HCT116 (cell line): Measurements from ENCODE around the gene ZACN. TPM values are rescaled to one million over a fixed set of nuclear protein-coding genes. Genes with fewer than 3 reads are reported as not detected.

Source experiments
- ATAC-seq: fragments of 200-7000 bp; cut with Tn5 transposase; 2 replicates; pipeline ENCODE4 v1.9.1; 2020; ENCODE audit warnings: mild to moderate bottlenecking, moderate library complexity
- BruUV-seq: library from RNA; stranded (reverse); fragments of 400-500 nt; replicated peaks from 2 replicates; lab custom pipeline; 2021; lab: Mats Ljungman, UMichigan
- CTCF ChIA-PET: fragments of 300-600 bp; sonication (Branson Sonifier 250); formaldehyde crosslinking; loops from one replicate; lab custom pipeline; 2021; ENCODE audit warnings: antibody characterized with exemption; lab: Charles Lee
- POLR2A ChIA-PET: fragments of 300-600, 350-600 bp; sonication (Branson Sonifier 250); formaldehyde crosslinking; loops from one replicate; lab custom pipeline; 2021; ENCODE audit warnings: antibody characterized with exemption; lab: Charles Lee
- RAD21 ChIA-PET, 2 experiments: fragments of 300-600 bp; sonication (Branson Sonifier 250); formaldehyde crosslinking; loops; one replicate each; lab custom pipeline; 2023; ENCODE audit warnings: low total read pairs in 2 of 2; ENCODE audit not compliant: uncharacterized antibody in 2 of 2, unreplicated experiment in 2 of 2, low non-redundant PET in 1 of 2; lab: Charles Lee
- DNase-seq: peaks from one replicate; pipeline ENCODE4 v3.0.0-alpha.2; 2010; ENCODE audit warnings: low read depth, low spot score
- H2AFZ ChIP-seq: fragments of 200-600 bp; shearing (Covaris generic), sonication (generic); 2 replicates; pipeline ENCODE4 v1.6.1; 2017; ENCODE audit warnings: low read depth, mixed run types, mixed read lengths, antibody characterized with exemption, low read length; ENCODE audit not compliant: poor library complexity, severe bottlenecking
- H3K27ac ChIP-seq: 2 replicates; pipeline ENCODE4 v1.5.1; 2012; ENCODE audit warnings: low read depth, low read length
- H3K27me3 ChIP-seq: fragments of 200-600 bp; sonication (generic); 2 replicates; pipeline ENCODE4 v1.6.1; 2016; ENCODE audit warnings: mixed run types, low read length, mixed read lengths; ENCODE audit not compliant: insufficient read depth
- H3K36me3 ChIP-seq, 2 experiments: fragments of 200-500 bp in 1 of 2; fragments of 200-600 bp in 1 of 2; sonication (Bioruptor generic) in 1 of 2; sonication (generic) in 1 of 2; 2 replicates each; pipeline versions ENCODE4 v1.5.1 to v1.6.1; 2014 to 2016; ENCODE audit warnings: low read length in 2 of 2, inconsistent platforms in 1 of 2, mixed read lengths in 1 of 2, mixed run types in 1 of 2; ENCODE audit not compliant: insufficient read depth in 2 of 2, control insufficient read depth in 1 of 2
- H3K4me1 ChIP-seq, 2 experiments: fragments of 200-600 bp in 1 of 2; sonication (generic) in 1 of 2; 2 replicates each; pipeline versions ENCODE4 v1.5.1 to v1.6.1; 2012 to 2017; ENCODE audit warnings: low read length in 2 of 2, inconsistent platforms in 1 of 2, mild to moderate bottlenecking in 1 of 2, mixed read lengths in 1 of 2, mixed run types in 1 of 2, moderate library complexity in 1 of 2; ENCODE audit not compliant: insufficient read depth in 2 of 2, control insufficient read depth in 1 of 2
- H3K4me2 ChIP-seq: fragments of 200-600 bp; sonication (generic); 2 replicates; pipeline ENCODE4 v1.6.1; 2017; ENCODE audit warnings: mixed run types, low read length, mixed read lengths
- H3K4me3 ChIP-seq, 2 experiments: fragments of 200-600 bp in 1 of 2; sonication (generic) in 1 of 2; replicated peaks in 1 of 2; 2 replicates each; pipeline ENCODE4 v1.5.1; 2011 to 2016; ENCODE audit warnings: low read length in 2 of 2, control low read depth in 1 of 2, low read depth in 1 of 2, mild to moderate bottlenecking in 1 of 2, mixed read lengths in 1 of 2, mixed run types in 1 of 2
- H3K79me2 ChIP-seq: fragments of 200-600 bp; sonication (generic); 2 replicates; pipeline ENCODE4 v1.6.1; 2017; ENCODE audit warnings: mild to moderate bottlenecking, mixed run types, low read length, moderate library complexity, mixed read lengths; ENCODE audit not compliant: insufficient read depth
- H3K9ac ChIP-seq: fragments of 200-600 bp; sonication (generic); 2 replicates; pipeline ENCODE4 v1.6.1; 2016; ENCODE audit warnings: low read length, mixed read lengths
- H3K9me2 ChIP-seq: fragments of 200-600 bp; sonication (generic), shearing (Covaris generic); 2 replicates; pipeline ENCODE4 v1.6.1; 2017; ENCODE audit warnings: mixed run types, mild to moderate bottlenecking, moderate library complexity; ENCODE audit not compliant: insufficient read depth
- H3K9me3 ChIP-seq, 2 experiments: fragments of 200-500 bp in 1 of 2; fragments of 200-600 bp in 1 of 2; sonication (Bioruptor generic) in 1 of 2; sonication (generic) in 1 of 2; 2 replicates each; pipeline ENCODE4 v1.6.1; 2014 to 2017; ENCODE audit warnings: low read length in 2 of 2, mixed read lengths in 2 of 2, inconsistent platforms in 1 of 2, low read depth in 1 of 2, mild to moderate bottlenecking in 1 of 2, mixed run types in 1 of 2, moderate library complexity in 1 of 2; ENCODE audit not compliant: control insufficient read depth in 1 of 2, insufficient read depth in 1 of 2
- H4K20me1 ChIP-seq: fragments of 200-600 bp; sonication (generic), shearing (Covaris generic); 2 replicates; pipeline ENCODE4 v1.6.1; 2017; ENCODE audit warnings: mixed run types, mild to moderate bottlenecking, moderate library complexity; ENCODE audit not compliant: insufficient read depth
- CBX3 ChIP-seq: IDR thresholded peaks from 2 replicates; pipeline ENCODE4 v1.6.1; 2012; ENCODE audit warnings: low read depth
- EGR1 ChIP-seq: IDR thresholded peaks from 2 replicates; pipeline ENCODE4 v1.6.1; 2012; ENCODE audit warnings: low read depth
- EZH2phosphoT487 ChIP-seq: fragments of 200-600 bp; IDR thresholded peaks from 2 replicates; pipeline ENCODE4 v1.6.1; 2018; ENCODE audit warnings: antibody characterized with exemption, borderline replicate concordance
- TCF7L2 ChIP-seq: IDR thresholded peaks from 2 replicates; pipeline ENCODE4 v1.7.0; 2011; ENCODE audit warnings: borderline replicate concordance, inconsistent platforms; ENCODE audit not compliant: insufficient read depth, insufficient read length; ENCODE audit errors: extremely low read depth
- YY1 ChIP-seq: IDR thresholded peaks from 2 replicates; pipeline ENCODE4 v1.6.1; 2011; ENCODE audit warnings: low read length, low read depth, moderate library complexity, mild to moderate bottlenecking; ENCODE audit not compliant: insufficient replicate concordance; ENCODE audit errors: extremely low read depth
- ZFX ChIP-seq: fragments of 450-650 bp; IDR thresholded peaks from 2 replicates; pipeline ENCODE4 v1.6.1; 2017
- ZNF274 ChIP-seq: fragments of 200-500 bp; sonication (Bioruptor generic); IDR thresholded peaks from 2 replicates; pipeline ENCODE4 v1.6.1; 2014; ENCODE audit warnings: mild to moderate bottlenecking, low read depth, low read length, inconsistent platforms
- intact Hi-C: fragments of 100-400 bp; cut with micrococcal nuclease; formaldehyde crosslinking; loops from 2 replicates; pipeline ENCODE4 v1.10.0; 2022
- total RNA-seq: library from RNA; stranded (reverse); gene quantifications from one replicate; pipeline ENCODE4 v1.2.1, GENCODE V29; 2021; ENCODE audit not compliant: unreplicated experiment
- TF ChIP-seq, protein P1 (sequence below), 3 experiments: fragments of 200-600 bp in 1 of 3; sonication (generic) in 1 of 3; IDR thresholded peaks in 2 of 3; conservative IDR thresholded peaks in 1 of 3; 2 replicates each; pipeline ENCODE4 v1.5.1; 2012 to 2017; ENCODE audit warnings: low read depth in 2 of 3, low read length in 2 of 3, antibody characterized with exemption in 1 of 3, borderline replicate concordance in 1 of 3, control low read depth in 1 of 3, mild to moderate bottlenecking in 1 of 3, mixed read lengths in 1 of 3, mixed run types in 1 of 3, moderate library complexity in 1 of 3; ENCODE audit not compliant: insufficient read depth in 1 of 3
- TF ChIP-seq, protein P2 (sequence below): IDR thresholded peaks from 2 replicates; pipeline ENCODE4 v1.6.1; 2012; ENCODE audit warnings: low read depth
- TF ChIP-seq, protein P3 (sequence below): IDR thresholded peaks from 2 replicates; pipeline ENCODE4 v1.6.1; 2012

ZACN gene
- total RNA-seq, 1 experiment from 2014 or later = not detected

DNA sequence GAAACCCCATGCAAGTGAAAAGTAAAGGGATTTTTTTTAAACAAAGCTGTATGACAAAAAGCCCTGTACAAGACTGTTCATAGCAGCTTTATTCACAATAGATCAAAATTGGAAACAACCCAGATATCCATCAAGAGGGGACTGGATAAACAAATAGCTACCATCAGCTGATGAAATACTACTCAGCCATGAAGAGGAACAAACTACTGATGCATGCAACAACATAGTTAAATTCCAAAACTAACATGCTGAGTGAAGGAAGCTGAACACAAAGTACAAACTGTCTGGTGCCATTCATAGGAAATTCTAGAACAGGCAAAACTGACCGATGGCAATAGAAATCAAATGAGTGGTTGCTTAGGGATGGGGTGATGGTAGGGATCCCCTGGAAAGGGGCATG lies 46.9 kb downstream of the ZACN start:
- H3K4me2 ChIP-seq = no peak overlapping the region
- ChIA-PET RAD21 (no interaction called here), POLR2A (interaction anchor here (0.8 to 1.1 kb wide), 2 partner anchors 139 to 154 kb away, joined by 3 read pairs; partner anchors contain the start of gene UBALD2), CTCF (interaction anchor here (0.8 to 10.0 kb wide), 4 partner anchors 48 to 154 kb away, joined by 3 to 132 read pairs (median 6); no protein-coding TSS in a partner anchor)
- H3K9me3 ChIP-seq = no peaks in the 10 kb centered on the region
- H3K27ac ChIP-seq = no peak overlapping the region
- H3K4me1 ChIP-seq = peaks cover 3 to 9% of the 10 kb centered on the region in 2 experiments; a peak in 3 of 4 replicates
- H3K9ac ChIP-seq = no peak overlapping the region
- intact Hi-C loops = no loop called here
- no TSS peak for BruUV-seq
- no peak overlapping the region for H3K4me3 ChIP-seq
- H2AFZ ChIP-seq = no peak overlapping the region
- ATAC-seq (no peak), DNase-seq (no peak)
- H3K27me3 ChIP-seq = no peaks in the 10 kb centered on the region
- H3K9me2 ChIP-seq = no peaks in the 10 kb centered on the region
- no peaks in the 10 kb centered on the region for H4K20me1 ChIP-seq
- no peaks in the 10 kb centered on the region for H3K79me2 ChIP-seq
- TF ChIP-seq TCF7L2 (no peak), YY1 (no peak), EZH2phosphoT487 (no peak), ZFX (no peak), CBX3 (no peak), ZNF274 (no peak), EGR1 (no peak)
- TF ChIP-seq, protein P1, sequence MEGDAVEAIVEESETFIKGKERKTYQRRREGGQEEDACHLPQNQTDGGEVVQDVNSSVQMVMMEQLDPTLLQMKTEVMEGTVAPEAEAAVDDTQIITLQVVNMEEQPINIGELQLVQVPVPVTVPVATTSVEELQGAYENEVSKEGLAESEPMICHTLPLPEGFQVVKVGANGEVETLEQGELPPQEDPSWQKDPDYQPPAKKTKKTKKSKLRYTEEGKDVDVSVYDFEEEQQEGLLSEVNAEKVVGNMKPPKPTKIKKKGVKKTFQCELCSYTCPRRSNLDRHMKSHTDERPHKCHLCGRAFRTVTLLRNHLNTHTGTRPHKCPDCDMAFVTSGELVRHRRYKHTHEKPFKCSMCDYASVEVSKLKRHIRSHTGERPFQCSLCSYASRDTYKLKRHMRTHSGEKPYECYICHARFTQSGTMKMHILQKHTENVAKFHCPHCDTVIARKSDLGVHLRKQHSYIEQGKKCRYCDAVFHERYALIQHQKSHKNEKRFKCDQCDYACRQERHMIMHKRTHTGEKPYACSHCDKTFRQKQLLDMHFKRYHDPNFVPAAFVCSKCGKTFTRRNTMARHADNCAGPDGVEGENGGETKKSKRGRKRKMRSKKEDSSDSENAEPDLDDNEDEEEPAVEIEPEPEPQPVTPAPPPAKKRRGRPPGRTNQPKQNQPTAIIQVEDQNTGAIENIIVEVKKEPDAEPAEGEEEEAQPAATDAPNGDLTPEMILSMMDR (IDR thresholded peaks at IDR 0.05 in 2 of 3, conservative IDR thresholded peaks at IDR 0.05 in 1 of 3; ENCODE audit: borderline replicate concordance in 1 of 3, insufficient read depth in 1 of 3, low read depth in 2 of 3, low read length in 2 of 3) = no peak
- TF ChIP-seq, protein P2, sequence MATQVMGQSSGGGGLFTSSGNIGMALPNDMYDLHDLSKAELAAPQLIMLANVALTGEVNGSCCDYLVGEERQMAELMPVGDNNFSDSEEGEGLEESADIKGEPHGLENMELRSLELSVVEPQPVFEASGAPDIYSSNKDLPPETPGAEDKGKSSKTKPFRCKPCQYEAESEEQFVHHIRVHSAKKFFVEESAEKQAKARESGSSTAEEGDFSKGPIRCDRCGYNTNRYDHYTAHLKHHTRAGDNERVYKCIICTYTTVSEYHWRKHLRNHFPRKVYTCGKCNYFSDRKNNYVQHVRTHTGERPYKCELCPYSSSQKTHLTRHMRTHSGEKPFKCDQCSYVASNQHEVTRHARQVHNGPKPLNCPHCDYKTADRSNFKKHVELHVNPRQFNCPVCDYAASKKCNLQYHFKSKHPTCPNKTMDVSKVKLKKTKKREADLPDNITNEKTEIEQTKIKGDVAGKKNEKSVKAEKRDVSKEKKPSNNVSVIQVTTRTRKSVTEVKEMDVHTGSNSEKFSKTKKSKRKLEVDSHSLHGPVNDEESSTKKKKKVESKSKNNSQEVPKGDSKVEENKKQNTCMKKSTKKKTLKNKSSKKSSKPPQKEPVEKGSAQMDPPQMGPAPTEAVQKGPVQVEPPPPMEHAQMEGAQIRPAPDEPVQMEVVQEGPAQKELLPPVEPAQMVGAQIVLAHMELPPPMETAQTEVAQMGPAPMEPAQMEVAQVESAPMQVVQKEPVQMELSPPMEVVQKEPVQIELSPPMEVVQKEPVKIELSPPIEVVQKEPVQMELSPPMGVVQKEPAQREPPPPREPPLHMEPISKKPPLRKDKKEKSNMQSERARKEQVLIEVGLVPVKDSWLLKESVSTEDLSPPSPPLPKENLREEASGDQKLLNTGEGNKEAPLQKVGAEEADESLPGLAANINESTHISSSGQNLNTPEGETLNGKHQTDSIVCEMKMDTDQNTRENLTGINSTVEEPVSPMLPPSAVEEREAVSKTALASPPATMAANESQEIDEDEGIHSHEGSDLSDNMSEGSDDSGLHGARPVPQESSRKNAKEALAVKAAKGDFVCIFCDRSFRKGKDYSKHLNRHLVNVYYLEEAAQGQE = no peak
- TF ChIP-seq, protein P3, sequence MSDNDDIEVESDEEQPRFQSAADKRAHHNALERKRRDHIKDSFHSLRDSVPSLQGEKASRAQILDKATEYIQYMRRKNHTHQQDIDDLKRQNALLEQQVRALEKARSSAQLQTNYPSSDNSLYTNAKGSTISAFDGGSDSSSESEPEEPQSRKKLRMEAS = no peak
- no peaks in the 10 kb centered on the region for H3K36me3 ChIP-seq
